ENCODE data around the gene CAMTA1. TPM values are rescaled to one million over a fixed set of nuclear protein-coding genes. Genes with fewer than 3 reads are reported as not detected.
"Not testable (repeated sequence)": the region's sequence is repeated elsewhere in the genome, so short reads cannot be mapped to it uniquely, and the experiment has no call there.

Gene CAMTA1
- total RNA-seq, 1 donor from 2014 or later = 99.0 TPM

GRCh38 chr1:7690076-7690475 lies 904.8 kb downstream of the CAMTA1 start:
- no peak for TF ChIP-seq CTCF (IDR thresholded peaks at IDR 0.05; ENCODE audit: unreplicated experiment)
- Mint-ChIP-seq H3K9me3 (ENCODE audit: low read depth) (peaks cover 12% of the 10 kb centered on the region), H3K27me3 (peaks cover 24% of the 10 kb centered on the region), H3K4me1 (ENCODE audit: low read depth) (no peaks in the 10 kb centered on the region), H3K27ac (no peak overlapping the region), H3K4me3 (ENCODE audit: low read depth) (no peak overlapping the region), H3K36me3 (ENCODE audit: insufficient read depth) (peaks cover 2% of the 10 kb centered on the region)
- DNase-seq (ENCODE audit: low spot score, unreplicated experiment) = no peak

- peaks cover 12% of the 10 kb centered on the region for H3K9me3 Mint-ChIP-seq (ENCODE audit: low read depth)
- H3K27ac Mint-ChIP-seq = no peak overlapping the region
- no peak for TF ChIP-seq CTCF (IDR thresholded peaks at IDR 0.05; ENCODE audit: unreplicated experiment)
- DNase-seq (ENCODE audit: low spot score, unreplicated experiment) = no peak
- peaks cover 2% of the 10 kb centered on the region for H3K36me3 Mint-ChIP-seq (ENCODE audit: insufficient read depth)
- peaks cover 22% of the 10 kb centered on the region for H3K27me3 Mint-ChIP-seq
- no peak overlapping the region for H3K4me3 Mint-ChIP-seq (ENCODE audit: low read depth)
- H3K4me1 Mint-ChIP-seq (ENCODE audit: low read depth) = no peaks in the 10 kb centered on the region
Observed at GRCh38 chr1:7690496-7691182, 905.4 kb downstream of the CAMTA1 start.

DNA sequence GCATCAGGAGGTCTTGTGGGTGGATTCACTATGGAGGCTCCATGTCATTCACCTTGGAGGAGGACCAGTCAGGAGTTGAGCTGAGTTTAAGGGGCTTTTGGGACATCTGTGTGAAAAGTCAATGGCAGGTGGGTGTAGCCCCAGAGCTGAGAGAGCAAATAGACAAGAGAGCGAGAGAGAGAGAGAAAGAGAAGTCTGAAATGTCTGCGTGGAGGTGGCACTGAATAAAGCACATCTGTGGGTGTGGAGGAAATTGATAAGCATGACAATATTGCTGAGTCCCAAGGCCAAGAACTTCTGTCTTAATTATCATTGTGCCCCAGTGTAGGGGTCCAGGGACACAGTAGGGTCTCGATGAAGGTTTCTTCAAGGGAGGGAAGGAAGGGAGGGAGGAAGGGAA lies 906.3 kb downstream of the CAMTA1 start:
- no peak for DNase-seq (ENCODE audit: low spot score, unreplicated experiment)
- Mint-ChIP-seq H3K4me1 (ENCODE audit: low read depth) (no peaks in the 10 kb centered on the region), H3K27me3 (peaks cover 16% of the 10 kb centered on the region), H3K36me3 (ENCODE audit: insufficient read depth) (peaks cover 2% of the 10 kb centered on the region), H3K9me3 (ENCODE audit: low read depth) (peaks cover 12% of the 10 kb centered on the region), H3K4me3 (ENCODE audit: low read depth) (no peak overlapping the region), H3K27ac (no peak overlapping the region)
- TF ChIP-seq CTCF (IDR thresholded peaks at IDR 0.05; ENCODE audit: unreplicated experiment) = no peak

- no peak for TF ChIP-seq CTCF (IDR thresholded peaks at IDR 0.05; ENCODE audit: unreplicated experiment)
- H3K4me1 Mint-ChIP-seq (ENCODE audit: low read depth) = no peaks in the 10 kb centered on the region
- no peak for DNase-seq (ENCODE audit: low spot score, unreplicated experiment)
- peaks cover 11% of the 10 kb centered on the region for H3K27me3 Mint-ChIP-seq
- no peak overlapping the region for H3K27ac Mint-ChIP-seq
- H3K9me3 Mint-ChIP-seq (ENCODE audit: low read depth) = peaks cover 12% of the 10 kb centered on the region
- peaks cover 2% of the 10 kb centered on the region for H3K36me3 Mint-ChIP-seq (ENCODE audit: insufficient read depth)
- no peak overlapping the region for H3K4me3 Mint-ChIP-seq (ENCODE audit: low read depth)
Observed at GRCh38 chr1:7692005-7692404, 906.8 kb downstream of the CAMTA1 start.

- H3K4me1 Mint-ChIP-seq (ENCODE audit: low read depth); H3K4me3 Mint-ChIP-seq (ENCODE audit: low read depth); H3K36me3 Mint-ChIP-seq (ENCODE audit: insufficient read depth); DNase-seq (ENCODE audit: low spot score, unreplicated experiment); H3K27ac Mint-ChIP-seq: not testable (repeated sequence)
- H3K9me3 Mint-ChIP-seq (ENCODE audit: low read depth) = peaks cover 12% of the 10 kb centered on the region
- peaks cover 11% of the 10 kb centered on the region for H3K27me3 Mint-ChIP-seq
Observed at GRCh38 chr1:7693037-7693436, 907.8 kb downstream of the CAMTA1 start.

- peaks cover 11% of the 10 kb centered on the region for H3K27me3 Mint-ChIP-seq
- no peak for DNase-seq (ENCODE audit: low spot score, unreplicated experiment)
- no peak overlapping the region for H3K27ac Mint-ChIP-seq
- no peaks in the 10 kb centered on the region for H3K4me1 Mint-ChIP-seq (ENCODE audit: low read depth)
- peaks cover 2% of the 10 kb centered on the region for H3K36me3 Mint-ChIP-seq (ENCODE audit: insufficient read depth)
- H3K9me3 Mint-ChIP-seq (ENCODE audit: low read depth) = peaks cover 12% of the 10 kb centered on the region
- TF ChIP-seq CTCF (IDR thresholded peaks at IDR 0.05; ENCODE audit: unreplicated experiment) = no peak
- H3K4me3 Mint-ChIP-seq (ENCODE audit: low read depth) = no peak overlapping the region
Observed at GRCh38 chr1:7693662-7694061, 908.4 kb downstream of the CAMTA1 start.

All from progenitor cell of endocrine pancreas (in vitro differentiated cells).